GM12878 (cell line): Measurements from ENCODE around the gene ADGRV1. TPM values are rescaled to one million over a fixed set of nuclear protein-coding genes. Genes with fewer than 3 reads are reported as not detected.

Experiments
- ATAC-seq: fragments of 200-7000 bp; cut with Tn5 transposase; 3 replicates; pipeline ENCODE4 v1.9.1; 2020; ENCODE audit warnings: mild to moderate bottlenecking, moderate library complexity
- BruUV-seq: library from RNA; stranded (reverse); fragments of 400-500 nt; replicated peaks from 2 replicates; lab custom pipeline; 2021; lab: Mats Ljungman, UMichigan
- CTCF ChIA-PET: fragments of 300-600 bp; sonication (Branson Sonifier 250); formaldehyde crosslinking; extraction: SDS; loops from one replicate; lab custom pipeline; 2021; ENCODE audit warnings: inconsistent platforms; lab: Yijun Ruan, JAX
- POLR2A ChIA-PET: fragments of 350-600 bp; formaldehyde crosslinking; extraction: SDS; loops from one replicate; lab custom pipeline; 2021; ENCODE audit warnings: inconsistent platforms; lab: Charles Lee
- RAD21 ChIA-PET: fragments of 300-600 bp; sonication (Branson Sonifier 250); formaldehyde crosslinking; loops from one replicate; lab custom pipeline; 2023; ENCODE audit warnings: antibody characterized with exemption; ENCODE audit not compliant: unreplicated experiment; lab: Charles Lee
- SMC1A ChIA-PET: fragments of 300-600 bp; sonication (Branson Sonifier 250); formaldehyde crosslinking; loops from one replicate; lab custom pipeline; 2023; ENCODE audit not compliant: unreplicated experiment, uncharacterized antibody; lab: Charles Lee
- DNase-seq: peaks from one replicate; pipeline ENCODE4 v3.0.0-alpha.2; 2011; ENCODE audit warnings: low read depth, low spot score
- FAIRE-seq: peaks from 3 replicates; lab custom pipeline; 2011; peaks lifted over from hg19 to GRCh38; lab: Jason Lieb, UNC
- H2AFZ ChIP-seq: 2 replicates; pipeline ENCODE4 v1.6.0; 2011; ENCODE audit warnings: low read depth, low read length, control low read depth; ENCODE audit not compliant: control insufficient read depth
- H3K27ac ChIP-seq: 2 replicates; pipeline ENCODE4 v1.5.1; 2011; ENCODE audit warnings: control low read depth; ENCODE audit not compliant: control insufficient read depth, insufficient read depth
- H3K27me3 ChIP-seq, 2 experiments: replicated peaks in 1 of 2; 2 replicates each; pipeline versions ENCODE4 v1.6.0 to v1.6.1; 2011; ENCODE audit warnings: low read length in 1 of 2; ENCODE audit not compliant: control insufficient read depth in 2 of 2, insufficient read depth in 2 of 2
- H3K36me3 ChIP-seq, 2 experiments: 2 replicates each; pipeline ENCODE4 v1.5.1; 2011; ENCODE audit warnings: low read length in 1 of 2; ENCODE audit not compliant: control insufficient read depth in 2 of 2, insufficient read depth in 2 of 2
- H3K4me1 ChIP-seq: 2 replicates; pipeline ENCODE4 v1.6.1; 2011; ENCODE audit warnings: mild to moderate bottlenecking, low read length, moderate library complexity, mixed read lengths; ENCODE audit not compliant: control insufficient read depth, insufficient read depth
- H3K4me2 ChIP-seq: 2 replicates; pipeline ENCODE4 v1.6.0; 2011; ENCODE audit warnings: control low read depth; ENCODE audit not compliant: control insufficient read depth, insufficient read depth
- H3K4me3 ChIP-seq: fragments of 200-600 bp; sonication (generic); 2 replicates; pipeline ENCODE4 v1.5.1; 2016
- H3K79me2 ChIP-seq: 2 replicates; pipeline ENCODE4 v1.6.0; 2011; ENCODE audit warnings: low read length; ENCODE audit not compliant: control insufficient read depth, insufficient read depth
- H3K9ac ChIP-seq: 2 replicates; pipeline ENCODE4 v1.8.0; 2011; ENCODE audit warnings: low read length, control low read depth, mixed read lengths; ENCODE audit not compliant: control insufficient read depth, insufficient read depth
- H3K9me3 ChIP-seq: replicated peaks from 3 replicates; pipeline ENCODE4 v1.5.1; 2011; ENCODE audit warnings: mild to moderate bottlenecking, low read length; ENCODE audit not compliant: control insufficient read depth, insufficient read depth
- H4K20me1 ChIP-seq: 2 replicates; pipeline ENCODE4 v1.6.0; 2011; ENCODE audit not compliant: control insufficient read depth, insufficient read depth
- CREM ChIP-seq: IDR thresholded peaks from 2 replicates; pipeline ENCODE4 v1.6.1; 2014; ENCODE audit warnings: antibody characterized with exemption, low read depth
- EZH2 ChIP-seq: IDR thresholded peaks from 2 replicates; pipeline ENCODE4 v1.6.1; 2012; ENCODE audit warnings: low read depth, mild to moderate bottlenecking, control low read depth, inconsistent platforms, low read length, borderline replicate concordance; ENCODE audit not compliant: control insufficient read depth
- IKZF1 ChIP-seq: fragments of 450-650 bp; conservative IDR thresholded peaks from 2 replicates; pipeline ENCODE4 v1.6.1; 2017; ENCODE audit warnings: antibody characterized with exemption, mild to moderate bottlenecking
- LARP7 ChIP-seq: fragments of 450-650 bp; IDR thresholded peaks from 2 replicates; pipeline ENCODE4 v1.6.1; 2017; ENCODE audit warnings: mild to moderate bottlenecking
- SUPT20H ChIP-seq: IDR thresholded peaks from 2 replicates; pipeline ENCODE4 v1.6.1; 2011; ENCODE audit warnings: low read depth, mild to moderate bottlenecking, low read length, moderate library complexity, borderline replicate concordance; ENCODE audit not compliant: control insufficient read depth
- ZNF217 ChIP-seq: fragments of 450-650 bp; IDR thresholded peaks from 2 replicates; pipeline ENCODE4 v1.6.1; 2017; ENCODE audit warnings: antibody characterized with exemption, mild to moderate bottlenecking
- ZZZ3 ChIP-seq: IDR thresholded peaks from 2 replicates; pipeline ENCODE4 v1.6.1; 2011; ENCODE audit warnings: low read depth; ENCODE audit not compliant: control insufficient read depth, insufficient read length
- WGBS: methylation state at CpG from one replicate; pipeline ENCODE4 v1.1.6; 2016; ENCODE audit warnings: low lambda C conversion rate; ENCODE audit not compliant: insufficient replicate concordance, insufficient coverage; ENCODE audit errors: missing lambda C conversion rate; 5-methylcytosine and 5-hydroxymethylcytosine counted together
- in situ Hi-C: fragments of 300-500 bp; cut with MboI; formaldehyde crosslinking; loops from 9 replicates; pipeline ENCODE4 v1.14.3; 2018; ENCODE audit warnings: mixed read lengths
- intact Hi-C: fragments of 100-400 bp; cut with micrococcal nuclease; formaldehyde crosslinking; loops from one replicate; pipeline ENCODE4 v1.14.2; 2022; ENCODE audit not compliant: unreplicated experiment
- polyA plus RNA-seq, 11 experiments: library from polyadenylated mRNA; depleted of rRNA in 4 of 11; unstranded in 6 of 11; stranded (reverse) in 5 of 11; fragments of >200 nt; fragmentation: Nextera tagmentation in 4 of 11; fragmentation: Illumina TruSeq in 1 of 11; extraction: Ambion mirVana in 4 of 11; extraction: Trizol in 1 of 11; gene quantifications; 1 replicate in 1 of 11; 2 replicates in 10 of 11; pipeline versions ENCODE4 v1.2.1 to v1.2.3, GENCODE V29; 2011 to 2016; ENCODE audit warnings: inconsistent platforms in 2 of 11, missing spikeins in 2 of 11, low read depth in 1 of 11
- total RNA-seq, 4 experiments: library from RNA; depleted of rRNA in 3 of 4; stranded (reverse); fragments of >200 nt in 3 of 4; fragmentation: Illumina TruSeq in 1 of 4; extraction: Trizol in 1 of 4; gene quantifications; 2 replicates each; pipeline versions ENCODE4 v1.2.1 to v1.2.3, GENCODE V29; 2013 to 2021
- TF ChIP-seq, protein P1 (sequence below): fragments of 450-650 bp; conservative IDR thresholded peaks from 2 replicates; pipeline ENCODE4 v1.6.1; 2017; ENCODE audit warnings: mild to moderate bottlenecking, moderate library complexity
- TF ChIP-seq, protein P2 (sequence below): fragments of 450-650 bp; IDR thresholded peaks from 2 replicates; pipeline ENCODE4 v1.6.1; 2018; ENCODE audit warnings: mild to moderate bottlenecking, low read depth, moderate library complexity; ENCODE audit not compliant: partially characterized antibody
- TF ChIP-seq, protein P3 (sequence below): IDR thresholded peaks from 2 replicates; pipeline ENCODE4 v1.6.1; 2012; ENCODE audit warnings: low read depth, low read length, improper control_type of control experiment
- TF ChIP-seq, protein P4 (sequence below): fragments of 150-350 bp; IDR thresholded peaks from 2 replicates; pipeline ENCODE4 v1.6.1; 2014; ENCODE audit warnings: mild to moderate bottlenecking, low read depth, low read length
- TF ChIP-seq, protein P5 (sequence below): IDR thresholded peaks from 2 replicates; pipeline ENCODE4 v1.6.1; 2011; ENCODE audit warnings: low read depth, mild to moderate bottlenecking, low read length, moderate library complexity, borderline replicate concordance; ENCODE audit errors: extremely low read depth
- TF ChIP-seq, protein P6 (sequence below): fragments of 450-650 bp; IDR thresholded peaks from 2 replicates; pipeline ENCODE4 v1.6.1; 2018; ENCODE audit warnings: borderline replicate concordance, mild to moderate bottlenecking; ENCODE audit not compliant: partially characterized antibody

The ADGRV1 gene
- total and polyA plus RNA-seq, 10 of the 15 experiments (the other 5 are each of a cell fraction or from before 2014, with no cell fraction given): 0.04 to 8.1 (median 0.16) TPM; not detected in 1

DNA sequence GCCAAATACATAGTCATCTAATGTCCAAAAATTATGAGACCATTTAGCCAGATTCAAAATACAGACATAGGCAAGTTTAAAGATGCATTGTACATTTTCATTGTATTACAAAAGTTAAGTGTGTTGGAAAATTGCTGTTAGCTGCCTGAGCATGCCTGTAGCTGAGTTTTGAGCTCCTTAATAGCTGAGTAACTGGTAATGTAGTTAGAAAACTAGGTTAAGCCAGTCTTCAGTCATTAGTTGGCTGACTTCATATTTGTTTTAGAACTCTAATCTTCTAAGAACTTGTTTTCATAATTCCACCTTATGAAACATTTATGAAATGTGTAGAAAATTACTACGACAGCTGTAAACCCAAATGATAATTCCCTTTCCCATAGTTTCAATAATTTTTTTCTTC lies 531.2 kb downstream of the ADGRV1 start:
- no peaks in the 10 kb centered on the region for H3K27me3 ChIP-seq
- SMC1A ChIA-PET: interaction anchor here (0.6 to 1.2 kb wide), 3 partner anchors 11 to 133 kb away, joined by 3 read pairs; no protein-coding TSS in a partner anchor
- H3K27ac ChIP-seq: no peak overlapping the region
- H3K9ac ChIP-seq: no peak overlapping the region
- no peaks in the 10 kb centered on the region; the same call in 2 of the 3 replicates for H3K9me3 ChIP-seq
- no peak for FAIRE-seq
- intact Hi-C loops: no loop called here
- no TSS peak for BruUV-seq
- RAD21 ChIA-PET: interaction anchor here (1.2 kb wide), 1 partner anchor 157 kb away, joined by 4 read pairs; no protein-coding TSS in a partner anchor
- CTCF ChIA-PET: interaction anchor here (0.7 to 2.3 kb wide), 4 partner anchors 157 to 329 kb away, joined by 3 to 7 read pairs (median 4); no protein-coding TSS in a partner anchor
- H3K4me2 ChIP-seq: no peak overlapping the region
- no peak for DNase-seq
- WGBS: 89% methylated on average over 1 of the region's 1 CpG
- H4K20me1 ChIP-seq: no peaks in the 10 kb centered on the region
- POLR2A ChIA-PET: no interaction called here
- in situ Hi-C loops: no loop called here
- no peaks in the 10 kb centered on the region for H3K79me2 ChIP-seq
- ATAC-seq: no peak
- no peaks in the 10 kb centered on the region for H3K4me1 ChIP-seq
- H2AFZ ChIP-seq: no peak overlapping the region
- no peak overlapping the region for H3K4me3 ChIP-seq
- H3K36me3 ChIP-seq: no peaks in the 10 kb centered on the region
- TF ChIP-seq, protein P1, sequence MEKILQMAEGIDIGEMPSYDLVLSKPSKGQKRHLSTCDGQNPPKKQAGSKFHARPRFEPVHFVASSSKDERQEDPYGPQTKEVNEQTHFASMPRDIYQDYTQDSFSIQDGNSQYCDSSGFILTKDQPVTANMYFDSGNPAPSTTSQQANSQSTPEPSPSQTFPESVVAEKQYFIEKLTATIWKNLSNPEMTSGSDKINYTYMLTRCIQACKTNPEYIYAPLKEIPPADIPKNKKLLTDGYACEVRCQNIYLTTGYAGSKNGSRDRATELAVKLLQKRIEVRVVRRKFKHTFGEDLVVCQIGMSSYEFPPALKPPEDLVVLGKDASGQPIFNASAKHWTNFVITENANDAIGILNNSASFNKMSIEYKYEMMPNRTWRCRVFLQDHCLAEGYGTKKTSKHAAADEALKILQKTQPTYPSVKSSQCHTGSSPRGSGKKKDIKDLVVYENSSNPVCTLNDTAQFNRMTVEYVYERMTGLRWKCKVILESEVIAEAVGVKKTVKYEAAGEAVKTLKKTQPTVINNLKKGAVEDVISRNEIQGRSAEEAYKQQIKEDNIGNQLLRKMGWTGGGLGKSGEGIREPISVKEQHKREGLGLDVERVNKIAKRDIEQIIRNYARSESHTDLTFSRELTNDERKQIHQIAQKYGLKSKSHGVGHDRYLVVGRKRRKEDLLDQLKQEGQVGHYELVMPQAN: no peak
- TF ChIP-seq ZNF217 (no peak), SUPT20H (no peak), CREM (no peak), LARP7 (no peak), EZH2 (no peak), IKZF1 (no peak), ZZZ3 (no peak)
- TF ChIP-seq, protein P2, sequence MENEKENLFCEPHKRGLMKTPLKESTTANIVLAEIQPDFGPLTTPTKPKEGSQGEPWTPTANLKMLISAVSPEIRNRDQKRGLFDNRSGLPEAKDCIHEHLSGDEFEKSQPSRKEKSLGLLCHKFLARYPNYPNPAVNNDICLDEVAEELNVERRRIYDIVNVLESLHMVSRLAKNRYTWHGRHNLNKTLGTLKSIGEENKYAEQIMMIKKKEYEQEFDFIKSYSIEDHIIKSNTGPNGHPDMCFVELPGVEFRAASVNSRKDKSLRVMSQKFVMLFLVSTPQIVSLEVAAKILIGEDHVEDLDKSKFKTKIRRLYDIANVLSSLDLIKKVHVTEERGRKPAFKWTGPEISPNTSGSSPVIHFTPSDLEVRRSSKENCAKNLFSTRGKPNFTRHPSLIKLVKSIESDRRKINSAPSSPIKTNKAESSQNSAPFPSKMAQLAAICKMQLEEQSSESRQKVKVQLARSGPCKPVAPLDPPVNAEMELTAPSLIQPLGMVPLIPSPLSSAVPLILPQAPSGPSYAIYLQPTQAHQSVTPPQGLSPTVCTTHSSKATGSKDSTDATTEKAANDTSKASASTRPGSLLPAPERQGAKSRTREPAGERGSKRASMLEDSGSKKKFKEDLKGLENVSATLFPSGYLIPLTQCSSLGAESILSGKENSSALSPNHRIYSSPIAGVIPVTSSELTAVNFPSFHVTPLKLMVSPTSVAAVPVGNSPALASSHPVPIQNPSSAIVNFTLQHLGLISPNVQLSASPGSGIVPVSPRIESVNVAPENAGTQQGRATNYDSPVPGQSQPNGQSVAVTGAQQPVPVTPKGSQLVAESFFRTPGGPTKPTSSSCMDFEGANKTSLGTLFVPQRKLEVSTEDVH: no peak
- TF ChIP-seq, protein P3, sequence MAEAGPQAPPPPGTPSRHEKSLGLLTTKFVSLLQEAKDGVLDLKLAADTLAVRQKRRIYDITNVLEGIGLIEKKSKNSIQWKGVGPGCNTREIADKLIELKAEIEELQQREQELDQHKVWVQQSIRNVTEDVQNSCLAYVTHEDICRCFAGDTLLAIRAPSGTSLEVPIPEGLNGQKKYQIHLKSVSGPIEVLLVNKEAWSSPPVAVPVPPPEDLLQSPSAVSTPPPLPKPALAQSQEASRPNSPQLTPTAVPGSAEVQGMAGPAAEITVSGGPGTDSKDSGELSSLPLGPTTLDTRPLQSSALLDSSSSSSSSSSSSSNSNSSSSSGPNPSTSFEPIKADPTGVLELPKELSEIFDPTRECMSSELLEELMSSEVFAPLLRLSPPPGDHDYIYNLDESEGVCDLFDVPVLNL: no peak
- TF ChIP-seq, protein P4, sequence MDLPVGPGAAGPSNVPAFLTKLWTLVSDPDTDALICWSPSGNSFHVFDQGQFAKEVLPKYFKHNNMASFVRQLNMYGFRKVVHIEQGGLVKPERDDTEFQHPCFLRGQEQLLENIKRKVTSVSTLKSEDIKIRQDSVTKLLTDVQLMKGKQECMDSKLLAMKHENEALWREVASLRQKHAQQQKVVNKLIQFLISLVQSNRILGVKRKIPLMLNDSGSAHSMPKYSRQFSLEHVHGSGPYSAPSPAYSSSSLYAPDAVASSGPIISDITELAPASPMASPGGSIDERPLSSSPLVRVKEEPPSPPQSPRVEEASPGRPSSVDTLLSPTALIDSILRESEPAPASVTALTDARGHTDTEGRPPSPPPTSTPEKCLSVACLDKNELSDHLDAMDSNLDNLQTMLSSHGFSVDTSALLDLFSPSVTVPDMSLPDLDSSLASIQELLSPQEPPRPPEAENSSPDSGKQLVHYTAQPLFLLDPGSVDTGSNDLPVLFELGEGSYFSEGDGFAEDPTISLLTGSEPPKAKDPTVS: no peak
- TF ChIP-seq, protein P5, sequence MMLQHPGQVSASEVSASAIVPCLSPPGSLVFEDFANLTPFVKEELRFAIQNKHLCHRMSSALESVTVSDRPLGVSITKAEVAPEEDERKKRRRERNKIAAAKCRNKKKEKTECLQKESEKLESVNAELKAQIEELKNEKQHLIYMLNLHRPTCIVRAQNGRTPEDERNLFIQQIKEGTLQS: no peak
- TF ChIP-seq, protein P6, sequence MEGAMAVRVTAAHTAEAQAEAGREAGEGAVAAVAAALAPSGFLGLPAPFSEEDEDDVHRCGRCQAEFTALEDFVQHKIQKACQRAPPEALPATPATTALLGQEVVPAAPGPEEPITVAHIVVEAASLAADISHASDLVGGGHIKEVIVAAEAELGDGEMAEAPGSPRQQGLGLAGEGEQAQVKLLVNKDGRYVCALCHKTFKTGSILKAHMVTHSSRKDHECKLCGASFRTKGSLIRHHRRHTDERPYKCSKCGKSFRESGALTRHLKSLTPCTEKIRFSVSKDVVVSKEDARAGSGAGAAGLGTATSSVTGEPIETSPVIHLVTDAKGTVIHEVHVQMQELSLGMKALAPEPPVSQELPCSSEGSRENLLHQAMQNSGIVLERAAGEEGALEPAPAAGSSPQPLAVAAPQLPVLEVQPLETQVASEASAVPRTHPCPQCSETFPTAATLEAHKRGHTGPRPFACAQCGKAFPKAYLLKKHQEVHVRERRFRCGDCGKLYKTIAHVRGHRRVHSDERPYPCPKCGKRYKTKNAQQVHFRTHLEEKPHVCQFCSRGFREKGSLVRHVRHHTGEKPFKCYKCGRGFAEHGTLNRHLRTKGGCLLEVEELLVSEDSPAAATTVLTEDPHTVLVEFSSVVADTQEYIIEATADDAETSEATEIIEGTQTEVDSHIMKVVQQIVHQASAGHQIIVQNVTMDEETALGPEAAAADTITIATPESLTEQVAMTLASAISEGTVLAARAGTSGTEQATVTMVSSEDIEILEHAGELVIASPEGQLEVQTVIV: no peak
